ENCODE data around the gene PLCB1.

Gene PLCB1

DNA sequence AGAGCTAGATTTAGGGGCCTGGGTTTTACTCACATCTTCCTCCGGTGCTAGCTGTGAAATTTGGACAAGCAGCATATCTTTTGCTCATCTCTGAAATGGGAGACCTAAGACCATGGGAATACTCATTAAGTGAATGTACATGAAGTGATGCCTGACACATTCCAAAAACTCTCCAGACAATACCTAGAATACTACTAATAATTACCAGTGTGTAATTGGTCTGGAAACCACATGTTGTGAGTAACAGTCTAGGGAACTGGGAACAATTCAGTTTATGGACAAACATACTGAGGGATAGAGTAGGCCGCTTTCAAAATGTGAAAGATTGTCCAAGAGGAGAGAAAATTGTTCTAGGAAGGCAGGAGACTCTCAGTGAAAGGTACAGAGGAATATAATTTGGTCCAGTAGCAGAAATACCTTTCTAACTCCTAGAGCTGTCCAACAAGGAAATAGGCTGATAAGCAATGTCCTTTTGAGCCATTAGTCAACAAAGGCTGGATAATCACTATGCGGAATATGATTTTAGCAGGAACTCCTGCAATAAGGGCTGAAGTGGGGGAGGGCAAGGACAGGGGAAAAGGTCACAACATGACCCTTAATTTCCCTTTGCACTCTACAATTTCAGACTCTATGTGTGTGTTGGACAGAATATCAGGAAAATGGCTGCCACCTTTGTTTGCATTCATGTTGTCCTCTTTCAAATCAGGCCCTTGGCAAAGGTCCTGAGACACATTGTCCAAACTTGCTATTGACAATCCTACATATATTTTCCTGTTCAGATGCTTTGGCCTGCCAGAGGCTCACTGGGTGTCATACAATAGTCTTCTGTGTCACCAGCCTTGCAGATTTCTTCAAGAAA is 315.4 kb downstream of the PLCB1 start:
- Histone ChIP-seq H3K9me3 (no peaks in the 10 kb centered on the region), H3K27me3 (no peaks in the 10 kb centered on the region), H3K4me1 (no peaks in the 10 kb centered on the region), H3K4me3 (no peak overlapping the region), H3K36me3 (no peaks in the 10 kb centered on the region), H3K27ac (no peak overlapping the region)
- intact Hi-C loops (cut with DNase I; ENCODE audit: low total_unique reads), result no loop called here
- no peak for TF ChIP-seq CTCF (IDR thresholded peaks at IDR 0.05)
- no peak for DNase-seq

- intact Hi-C loops (cut with DNase I; ENCODE audit: low total_unique reads), result no loop called here
- H3K27me3 ChIP-seq, result no peaks in the 10 kb centered on the region
- TF ChIP-seq CTCF (IDR thresholded peaks at IDR 0.05), result no peak
- no peak for DNase-seq
- H3K4me3 ChIP-seq, result no peak overlapping the region
- H3K4me1 ChIP-seq, result no peaks in the 10 kb centered on the region
- no peaks in the 10 kb centered on the region for H3K36me3 ChIP-seq
- no peaks in the 10 kb centered on the region for H3K9me3 ChIP-seq
- no peak overlapping the region for H3K27ac ChIP-seq
Measured at GRCh38 chr20:8449123-8449522, 317.1 kb downstream of the PLCB1 start.

- H3K36me3 ChIP-seq, result no peaks in the 10 kb centered on the region
- no peak for TF ChIP-seq CTCF (IDR thresholded peaks at IDR 0.05)
- H3K4me3 ChIP-seq, result no peak overlapping the region
- H3K4me1 ChIP-seq, result no peaks in the 10 kb centered on the region
- H3K9me3 ChIP-seq, result no peaks in the 10 kb centered on the region
- no peak overlapping the region for H3K27ac ChIP-seq
- DNase-seq, result no peak
- H3K27me3 ChIP-seq, result no peaks in the 10 kb centered on the region
- intact Hi-C loops (cut with DNase I; ENCODE audit: low total_unique reads), result no loop called here
Measured at GRCh38 chr20:8454137-8454712, 322.2 kb downstream of the PLCB1 start.

GRCh38 chr20:8456765-8457164 is 324.7 kb downstream of the PLCB1 start:
- Histone ChIP-seq H3K27ac (no peak overlapping the region), H3K4me3 (no peak overlapping the region), H3K36me3 (no peaks in the 10 kb centered on the region), H3K9me3 (no peaks in the 10 kb centered on the region), H3K27me3 (no peaks in the 10 kb centered on the region), H3K4me1 (no peaks in the 10 kb centered on the region)
- no peak for DNase-seq
- intact Hi-C loops (cut with DNase I; ENCODE audit: low total_unique reads), result no loop called here
- TF ChIP-seq CTCF (IDR thresholded peaks at IDR 0.05), result no peak

- H3K9me3 ChIP-seq, result no peaks in the 10 kb centered on the region
- H3K4me1 ChIP-seq, result no peaks in the 10 kb centered on the region
- intact Hi-C loops (cut with DNase I; ENCODE audit: low total_unique reads), result no loop called here
- no peak overlapping the region for H3K27ac ChIP-seq
- no peaks in the 10 kb centered on the region for H3K36me3 ChIP-seq
- no peak for TF ChIP-seq CTCF (IDR thresholded peaks at IDR 0.05)
- no peak overlapping the region for H3K4me3 ChIP-seq
- H3K27me3 ChIP-seq, result no peaks in the 10 kb centered on the region
- DNase-seq, result no peak
Measured at GRCh38 chr20:8457978-8458377, 325.9 kb downstream of the PLCB1 start.
